ENCODE results near the gene EEF1G.

DNA sequence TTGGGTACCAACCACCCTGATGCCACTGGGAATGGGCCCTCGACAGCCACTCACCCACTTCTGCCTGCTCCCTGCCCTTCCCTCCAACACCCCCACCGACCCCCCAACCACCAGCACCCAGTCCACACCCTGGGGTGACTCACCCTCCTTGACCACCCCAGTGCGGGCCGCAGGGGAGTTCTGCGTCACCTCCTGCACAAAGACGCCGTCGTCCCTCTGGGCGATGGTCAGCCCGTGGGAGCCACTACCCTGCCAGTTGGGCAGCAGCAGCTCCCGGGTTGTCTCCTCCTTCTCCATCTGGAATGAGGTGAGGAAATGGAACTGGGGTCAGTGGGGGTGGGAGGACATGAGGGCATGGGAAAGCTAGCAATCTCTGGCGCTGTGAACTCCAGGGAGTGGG, 37.9 kb downstream of the EEF1G start:
- TF ChIP-seq, protein P1, sequence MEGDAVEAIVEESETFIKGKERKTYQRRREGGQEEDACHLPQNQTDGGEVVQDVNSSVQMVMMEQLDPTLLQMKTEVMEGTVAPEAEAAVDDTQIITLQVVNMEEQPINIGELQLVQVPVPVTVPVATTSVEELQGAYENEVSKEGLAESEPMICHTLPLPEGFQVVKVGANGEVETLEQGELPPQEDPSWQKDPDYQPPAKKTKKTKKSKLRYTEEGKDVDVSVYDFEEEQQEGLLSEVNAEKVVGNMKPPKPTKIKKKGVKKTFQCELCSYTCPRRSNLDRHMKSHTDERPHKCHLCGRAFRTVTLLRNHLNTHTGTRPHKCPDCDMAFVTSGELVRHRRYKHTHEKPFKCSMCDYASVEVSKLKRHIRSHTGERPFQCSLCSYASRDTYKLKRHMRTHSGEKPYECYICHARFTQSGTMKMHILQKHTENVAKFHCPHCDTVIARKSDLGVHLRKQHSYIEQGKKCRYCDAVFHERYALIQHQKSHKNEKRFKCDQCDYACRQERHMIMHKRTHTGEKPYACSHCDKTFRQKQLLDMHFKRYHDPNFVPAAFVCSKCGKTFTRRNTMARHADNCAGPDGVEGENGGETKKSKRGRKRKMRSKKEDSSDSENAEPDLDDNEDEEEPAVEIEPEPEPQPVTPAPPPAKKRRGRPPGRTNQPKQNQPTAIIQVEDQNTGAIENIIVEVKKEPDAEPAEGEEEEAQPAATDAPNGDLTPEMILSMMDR (IDR thresholded peaks at IDR 0.05) = no peak
- TF ChIP-seq POLR2AphosphoS5 (IDR thresholded peaks at IDR 0.05) = no peak
- no peak for TF ChIP-seq EP300 (IDR thresholded peaks at IDR 0.05; ENCODE audit: low read depth)

All from transverse colon (tissue), 4 donors.